H7 (cell line): Measurements from ENCODE around the gene LENG9. TPM values are rescaled to one million over a fixed set of nuclear protein-coding genes. Genes with fewer than 3 reads are reported as not detected.
"Not testable (repeated sequence)": the region's sequence is repeated elsewhere in the genome, so short reads cannot be mapped to it uniquely, and the experiment has no call there.

ENCODE experiments used
- DNase-seq: peaks from one replicate; pipeline ENCODE4 v3.0.0; 2012
- H3K27me3 ChIP-seq: 2 replicates; pipeline ENCODE4 v1.6.0; 2011; ENCODE audit warnings: mild to moderate bottlenecking, low read length; ENCODE audit not compliant: control insufficient read depth, insufficient read depth
- H3K36me3 ChIP-seq: replicated peaks from 2 replicates; pipeline ENCODE4 v1.5.1; 2011; ENCODE audit warnings: low read length; ENCODE audit not compliant: control insufficient read depth, insufficient read depth
- H3K4me3 ChIP-seq: 2 replicates; pipeline ENCODE4 v1.5.1; 2011; ENCODE audit warnings: low read depth, mild to moderate bottlenecking, control low read depth, low read length, moderate library complexity; ENCODE audit not compliant: insufficient read depth
- total RNA-seq: library from RNA; depleted of rRNA; stranded (reverse); fragments of >200 nt; shearing (Covaris generic); gene quantifications from 2 replicates; pipeline ENCODE4 v1.2.3, GENCODE V29; 2014

LENG9 gene
- total RNA-seq, 1 experiment from 2014 or later: 3.5 TPM

- DNase-seq: peak; percentile 42
- Histone ChIP-seq H3K27me3 (peaks cover 35% of the 10 kb centered on the region), H3K4me3 (no peak overlapping the region), H3K36me3 (no peaks in the 10 kb centered on the region)
Observed at GRCh38 chr19:54469496-54469934, 5.9 kb upstream of the LENG9 start.

GRCh38 chr19:54466110-54466480, 2.5 kb upstream of the LENG9 start:
- not testable (repeated sequence) for H3K4me3 ChIP-seq, H3K36me3 ChIP-seq, DNase-seq
- H3K27me3 ChIP-seq: peaks cover 26% of the 10 kb centered on the region

- H3K36me3 ChIP-seq: peaks cover 4% of the 10 kb centered on the region
- peak; percentile 19 for DNase-seq
- H3K4me3 ChIP-seq: peak overlapping the region; percentile 5; the same call in 1 of the 2 replicates
- H3K27me3 ChIP-seq: peaks cover 21% of the 10 kb centered on the region
Observed at GRCh38 chr19:54465426-54466109, 2.0 kb upstream of the LENG9 start.

- Histone ChIP-seq H3K4me3 (peak overlapping the region; percentile 73), H3K27me3 (peaks cover 14% of the 10 kb centered on the region), H3K36me3 (peaks cover 4% of the 10 kb centered on the region)
- peak; percentile 96 for DNase-seq
Observed at GRCh38 chr19:54464630-54465425, 1.2 kb upstream of the LENG9 start.

- Histone ChIP-seq H3K36me3 (peaks cover 4% of the 10 kb centered on the region), H3K4me3 (peak overlapping the region; percentile 73), H3K27me3 (peaks cover 8% of the 10 kb centered on the region)
- peak; percentile 92 for DNase-seq
Observed at GRCh38 chr19:54464044-54464629, 559 bp upstream of the LENG9 start.

GRCh38 chr19:54462655-54463530, 685 bp downstream of the LENG9 start:
- peak; percentile 86 for DNase-seq
- Histone ChIP-seq H3K4me3 (peak overlapping the region; percentile 77), H3K27me3 (peaks cover 7% of the 10 kb centered on the region), H3K36me3 (peaks cover 15% of the 10 kb centered on the region)

- peak overlapping the region; percentile 77; the same call in 1 of the 2 replicates for H3K4me3 ChIP-seq
- peak; percentile 60 for DNase-seq
- H3K36me3 ChIP-seq: peaks cover 20% of the 10 kb centered on the region
- peaks cover 7% of the 10 kb centered on the region for H3K27me3 ChIP-seq
Observed at GRCh38 chr19:54462047-54462654, 1.4 kb downstream of the LENG9 start.

GRCh38 chr19:54461613-54462012, 2.0 kb downstream of the LENG9 start:
- H3K36me3 ChIP-seq: peaks cover 22% of the 10 kb centered on the region
- no peak for DNase-seq
- H3K4me3 ChIP-seq: no peak overlapping the region
- peaks cover 7% of the 10 kb centered on the region for H3K27me3 ChIP-seq

GRCh38 chr19:54461210-54461609, 2.4 kb downstream of the LENG9 start:
- H3K4me3 ChIP-seq: no peak overlapping the region
- peaks cover 7% of the 10 kb centered on the region for H3K27me3 ChIP-seq
- peak; percentile 34 for DNase-seq
- H3K36me3 ChIP-seq: peaks cover 22% of the 10 kb centered on the region

GRCh38 chr19:54460230-54461005, 3.2 kb downstream of the LENG9 start:
- peaks cover 22% of the 10 kb centered on the region for H3K36me3 ChIP-seq
- peak; percentile 45 for DNase-seq

GRCh38 chr19:54459282-54460229, 4.0 kb downstream of the LENG9 start:
- Histone ChIP-seq H3K27me3 (no peaks in the 10 kb centered on the region), H3K4me3 (no peak overlapping the region), H3K36me3 (peaks cover 28% of the 10 kb centered on the region)
- DNase-seq: peak; percentile 21

More at GRCh38 chr19:54460230-54461005, 3.2 kb downstream of the LENG9 start:
- Histone ChIP-seq H3K4me3 (no peak overlapping the region), H3K27me3 (peaks cover 2% of the 10 kb centered on the region)

GRCh38 chr19:54458648-54459281, 4.8 kb downstream of the LENG9 start:
- Histone ChIP-seq H3K36me3 (peaks cover 36% of the 10 kb centered on the region), H3K4me3 (no peak overlapping the region), H3K27me3 (no peaks in the 10 kb centered on the region)
- peak; percentile 16 for DNase-seq
